SKM-1 (cell line): ENCODE measurements around the gene GNB3.

Experiments used
- DNase-seq: peaks from one replicate; lab custom pipeline; 2025; ENCODE audit not compliant: unreplicated experiment; lab: John Stamatoyannopoulos, UW

Gene GNB3

DNA sequence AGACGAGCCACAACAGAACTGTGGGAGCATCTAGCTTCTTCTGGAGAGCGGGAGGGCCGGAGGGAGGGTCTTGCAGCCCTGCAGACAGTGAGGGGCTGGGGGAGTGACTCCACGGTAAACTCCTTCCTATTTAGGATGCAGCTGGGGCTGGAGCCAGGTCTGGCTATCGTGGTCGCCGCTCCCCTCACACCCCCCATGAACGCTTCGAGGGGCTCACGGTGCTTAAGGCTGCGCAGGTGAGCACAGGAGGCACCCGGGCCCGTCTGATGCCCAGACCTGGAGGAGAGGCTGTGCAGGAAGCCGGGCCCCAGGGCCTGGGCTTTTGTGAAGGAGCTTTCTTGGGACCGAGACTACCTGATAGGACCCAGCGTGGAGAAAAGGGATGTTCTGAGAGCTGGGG, 3.9 kb upstream of the GNB3 start:
- DNase-seq: no peak

DNA sequence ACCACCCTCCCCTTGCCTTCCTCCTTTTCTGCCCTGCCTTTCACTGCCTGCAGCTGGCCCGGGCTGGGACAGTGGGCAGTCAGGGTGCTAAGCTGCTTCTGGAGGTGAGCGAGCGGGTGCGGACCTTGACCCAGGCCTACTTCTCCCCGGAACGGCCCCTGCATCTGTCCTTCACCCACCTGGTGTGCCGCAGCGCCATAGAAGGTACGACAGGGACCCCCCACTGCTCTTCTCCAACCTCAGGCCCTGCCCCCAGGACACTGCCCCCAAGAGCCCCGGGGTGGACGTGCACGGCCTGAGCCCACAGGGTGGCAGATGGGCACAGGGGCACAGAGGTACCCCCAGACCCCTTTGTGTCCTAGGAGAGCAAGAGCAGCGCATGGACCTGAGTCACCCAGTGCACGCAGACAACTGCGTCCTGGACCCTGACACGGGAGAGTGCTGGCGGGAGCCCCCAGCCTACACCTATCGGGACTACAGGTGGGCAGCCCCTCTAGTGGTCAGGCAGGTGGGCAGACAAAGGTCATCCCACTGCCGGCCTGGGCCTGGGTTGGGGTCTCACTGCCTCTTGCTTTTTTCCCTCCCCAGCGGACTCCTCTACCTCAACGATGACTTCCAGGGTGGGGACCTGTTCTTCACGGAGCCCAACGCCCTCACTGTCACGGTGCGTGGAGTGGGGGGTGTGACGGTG, 3.2 kb upstream of the GNB3 start:
- DNase-seq: no peak

DNA sequence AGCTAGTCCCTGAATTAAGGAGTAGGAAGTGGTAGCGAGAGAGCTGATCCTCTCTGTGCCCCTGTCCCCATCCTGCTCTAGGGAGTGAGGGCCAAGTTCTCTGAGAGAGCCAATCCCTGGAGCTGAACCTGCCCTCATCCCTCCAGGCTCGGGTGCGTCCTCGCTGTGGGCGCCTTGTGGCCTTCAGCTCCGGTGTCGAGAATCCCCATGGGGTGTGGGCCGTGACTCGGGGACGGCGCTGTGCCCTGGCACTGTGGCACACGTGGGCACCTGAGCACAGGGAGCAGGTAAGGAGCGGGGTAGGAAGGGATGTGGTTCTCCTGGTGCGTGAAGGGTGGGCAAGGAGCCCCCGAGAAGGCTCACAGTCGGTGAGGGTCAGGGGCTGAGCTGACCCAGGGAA, 1.9 kb upstream of the GNB3 start:
- no peak for DNase-seq

DNA sequence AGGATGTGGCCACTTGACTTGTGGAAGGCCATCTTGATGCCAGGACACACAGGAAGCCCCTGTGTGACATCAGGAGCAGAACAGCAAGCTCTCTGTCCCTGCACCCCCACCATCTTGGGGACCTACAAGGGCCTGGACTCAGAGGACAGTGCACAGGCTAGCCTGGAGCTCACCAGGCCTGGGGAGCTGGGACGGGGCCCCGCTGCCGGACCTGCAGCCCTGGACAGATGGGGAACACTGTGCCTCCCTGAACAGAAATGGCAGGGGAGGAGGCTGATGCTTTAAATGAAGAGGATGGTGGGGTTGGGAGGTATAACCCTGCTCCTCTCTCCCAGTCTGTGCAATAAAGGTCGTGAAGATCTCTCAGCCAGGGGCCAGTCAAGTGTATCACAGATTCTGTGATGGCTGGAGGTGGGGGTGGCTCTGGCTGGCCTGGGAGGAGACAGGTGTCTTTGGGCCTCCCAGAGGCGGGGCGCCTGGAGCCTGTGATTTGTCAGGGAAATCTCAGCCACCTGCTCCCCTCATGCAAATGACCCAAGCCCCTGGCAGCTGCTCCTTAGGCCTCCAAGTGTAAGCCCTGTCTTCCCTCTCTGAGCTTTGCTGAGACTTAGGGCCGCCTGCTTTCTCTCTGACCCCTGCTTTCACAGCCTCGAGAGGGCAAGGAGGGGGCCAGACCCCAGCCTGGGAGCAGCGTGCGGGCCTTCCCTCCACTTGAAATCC, 1.1 kb upstream of the GNB3 start:
- no peak for DNase-seq

DNA sequence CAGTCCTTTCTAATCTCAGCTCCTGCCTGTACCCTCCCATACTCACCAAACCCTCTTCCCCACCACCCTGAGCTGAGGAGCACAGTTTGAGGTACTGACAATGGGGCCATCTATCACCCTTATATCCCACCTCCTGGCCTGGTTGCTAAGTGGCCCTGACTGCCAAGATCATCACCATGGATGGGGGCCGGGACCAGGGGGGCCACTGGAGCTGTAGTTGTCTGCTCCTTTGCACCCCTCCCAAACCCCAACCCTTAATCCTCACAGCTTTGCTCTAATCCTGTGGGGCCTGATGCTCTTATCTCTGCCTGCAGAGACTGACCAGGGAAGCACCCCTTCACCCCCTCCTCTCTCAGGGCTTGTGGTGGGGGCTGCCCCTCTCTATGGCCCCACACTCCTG, 395 bp upstream of the GNB3 start:
- no peak for DNase-seq

DNA sequence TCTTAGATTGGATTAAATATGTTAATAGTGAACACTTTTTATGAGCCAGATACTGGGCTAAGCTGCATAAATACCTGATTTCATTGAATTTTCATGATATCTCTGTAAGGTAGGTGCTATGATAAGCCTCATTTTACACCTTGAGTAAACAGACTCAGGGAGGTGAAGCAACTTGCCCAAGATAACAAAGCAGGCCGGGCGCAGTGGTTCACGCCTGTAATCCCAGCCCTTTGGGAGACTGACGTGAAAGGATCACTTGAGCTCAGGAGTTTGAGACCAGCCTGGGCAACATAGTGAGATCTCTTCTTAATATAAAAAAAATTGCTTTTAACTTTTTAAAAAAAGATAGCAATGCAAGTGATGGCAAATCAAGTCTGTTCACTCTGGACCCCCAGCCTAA, 1.4 kb downstream of the GNB3 start:
- DNase-seq: no peak

DNA sequence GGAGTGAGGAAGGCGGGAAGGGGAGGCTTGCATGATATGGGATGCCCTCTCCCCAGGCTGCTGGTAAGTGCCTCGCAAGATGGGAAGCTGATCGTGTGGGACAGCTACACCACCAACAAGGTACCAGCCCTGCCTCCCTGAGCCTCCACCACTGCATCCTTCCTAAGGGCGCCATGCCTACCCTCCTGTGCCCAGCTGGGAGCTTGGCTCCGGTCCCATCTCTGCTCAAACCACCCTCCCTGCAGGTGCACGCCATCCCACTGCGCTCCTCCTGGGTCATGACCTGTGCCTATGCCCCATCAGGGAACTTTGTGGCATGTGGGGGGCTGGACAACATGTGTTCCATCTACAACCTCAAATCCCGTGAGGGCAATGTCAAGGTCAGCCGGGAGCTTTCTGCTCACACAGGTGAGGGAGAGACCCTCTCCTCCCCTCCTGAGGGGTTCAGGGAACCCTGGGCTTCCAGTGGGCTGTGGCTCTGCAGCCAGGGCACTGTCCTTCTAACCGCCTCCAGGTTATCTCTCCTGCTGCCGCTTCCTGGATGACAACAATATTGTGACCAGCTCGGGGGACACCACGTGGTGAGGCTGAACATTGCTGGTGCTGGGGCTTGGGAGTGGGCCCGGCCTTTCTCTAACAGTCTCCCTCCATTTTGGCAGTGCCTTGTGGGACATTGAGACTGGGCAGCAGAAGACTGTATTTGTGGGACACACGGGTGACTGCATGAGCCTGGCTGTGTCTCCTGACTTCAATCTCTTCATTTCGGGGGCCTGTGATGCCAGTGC, 2.6 kb downstream of the GNB3 start:
- DNase-seq: no peak

DNA sequence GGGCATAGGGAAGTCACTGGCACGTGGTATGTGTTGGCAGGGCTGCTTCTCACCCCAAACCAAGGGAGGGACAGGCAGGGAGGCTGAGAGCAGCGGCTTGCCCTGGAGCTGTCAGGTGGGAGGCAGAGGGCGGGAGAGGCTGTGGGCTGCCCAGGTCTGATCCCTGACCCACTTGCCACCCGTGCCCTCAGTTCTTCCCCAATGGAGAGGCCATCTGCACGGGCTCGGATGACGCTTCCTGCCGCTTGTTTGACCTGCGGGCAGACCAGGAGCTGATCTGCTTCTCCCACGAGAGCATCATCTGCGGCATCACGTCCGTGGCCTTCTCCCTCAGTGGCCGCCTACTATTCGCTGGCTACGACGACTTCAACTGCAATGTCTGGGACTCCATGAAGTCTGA, 4.7 kb downstream of the GNB3 start:
- no peak for DNase-seq

DNA sequence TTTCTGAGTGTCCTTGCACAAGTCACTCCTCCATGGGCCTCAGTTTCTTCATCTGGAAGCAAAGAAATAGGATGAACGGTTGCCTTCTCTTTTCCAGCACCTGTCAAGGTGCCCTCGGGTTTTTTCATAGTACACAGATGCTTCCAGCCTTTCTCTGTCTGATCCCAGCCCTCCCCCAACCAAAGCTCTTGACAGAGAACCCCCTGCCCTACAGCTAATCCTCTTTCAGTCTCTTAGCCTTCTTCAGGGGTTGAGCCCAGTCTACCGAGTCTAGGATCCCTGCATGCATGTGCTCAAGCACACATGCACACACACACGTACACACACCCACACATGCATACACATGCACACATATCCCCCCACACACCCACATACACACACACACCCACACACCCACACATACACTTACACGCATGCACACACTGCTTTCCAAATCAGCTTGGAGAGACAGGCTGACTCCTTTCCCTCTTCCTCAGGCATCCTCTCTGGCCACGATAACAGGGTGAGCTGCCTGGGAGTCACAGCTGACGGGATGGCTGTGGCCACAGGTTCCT, 5.7 kb downstream of the GNB3 start:
- DNase-seq: no peak

DNA sequence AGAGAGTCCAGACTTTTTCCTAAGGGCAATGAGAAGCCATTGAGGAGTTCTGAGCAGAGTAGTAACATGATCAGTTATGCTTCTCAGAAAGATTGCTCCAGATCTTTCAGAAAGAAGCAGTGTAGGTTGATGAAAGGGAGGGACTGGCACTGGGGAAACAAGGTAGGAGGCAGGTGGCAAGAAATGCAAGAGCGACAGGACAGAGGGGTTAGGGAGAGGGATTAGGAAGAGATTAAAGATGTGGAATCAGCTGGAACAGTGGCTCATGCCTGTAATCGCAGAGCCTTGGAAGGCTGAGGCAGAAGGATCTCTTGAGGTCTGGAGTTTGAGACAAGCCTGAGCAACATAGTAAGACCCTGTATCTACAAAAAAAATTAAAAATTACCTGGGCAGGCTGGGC, 7.0 kb downstream of the GNB3 start:
- no peak for DNase-seq

DNA sequence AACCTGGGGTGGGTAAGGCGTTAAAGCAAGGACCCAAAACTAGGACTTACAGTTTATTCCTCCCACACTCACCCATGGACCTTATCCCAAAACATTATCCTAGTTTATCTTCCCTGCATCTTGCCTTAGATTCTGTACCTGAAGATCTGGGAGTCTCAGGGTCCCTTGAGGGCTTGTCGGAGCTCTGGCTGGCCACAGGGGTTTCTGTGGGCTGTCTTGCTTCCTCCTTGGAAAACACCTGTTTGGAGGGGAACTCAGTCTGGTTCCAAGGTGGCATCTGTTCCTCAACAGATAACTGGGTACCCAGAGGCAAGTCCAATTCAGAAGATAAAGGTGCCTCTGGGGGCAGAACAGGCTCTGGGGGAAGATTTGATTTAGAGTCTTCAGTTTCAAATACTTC, 8.7 kb downstream of the GNB3 start:
- DNase-seq: no peak

DNA sequence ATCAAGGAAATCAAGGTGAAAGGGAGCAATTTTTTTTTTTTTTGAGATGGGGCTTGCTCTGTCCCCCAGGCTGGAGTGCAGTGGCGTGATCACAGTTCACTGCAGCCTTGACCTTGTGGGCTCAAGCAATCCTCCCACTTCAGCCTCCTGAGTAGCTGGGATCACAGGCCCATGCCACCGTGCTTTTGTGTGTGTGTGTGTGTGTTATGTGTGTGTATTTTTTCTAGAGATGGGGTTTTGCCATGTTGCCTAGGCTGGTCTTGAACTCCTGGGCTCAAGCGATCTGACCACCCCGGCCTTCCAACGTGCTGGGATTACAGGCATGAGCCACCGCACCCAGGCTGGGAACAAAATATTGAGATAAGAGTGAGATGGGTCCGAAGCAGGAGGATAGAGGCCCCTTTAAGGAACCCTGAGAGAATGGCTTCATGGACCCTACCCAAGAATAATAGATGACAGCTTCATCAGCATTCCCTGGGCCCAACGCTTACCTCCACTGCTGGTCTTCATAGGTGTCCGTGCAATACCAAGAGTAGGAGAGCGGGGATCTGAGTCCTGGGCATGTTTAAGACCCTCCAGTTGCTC, 9.3 kb downstream of the GNB3 start:
- no peak for DNase-seq

DNA sequence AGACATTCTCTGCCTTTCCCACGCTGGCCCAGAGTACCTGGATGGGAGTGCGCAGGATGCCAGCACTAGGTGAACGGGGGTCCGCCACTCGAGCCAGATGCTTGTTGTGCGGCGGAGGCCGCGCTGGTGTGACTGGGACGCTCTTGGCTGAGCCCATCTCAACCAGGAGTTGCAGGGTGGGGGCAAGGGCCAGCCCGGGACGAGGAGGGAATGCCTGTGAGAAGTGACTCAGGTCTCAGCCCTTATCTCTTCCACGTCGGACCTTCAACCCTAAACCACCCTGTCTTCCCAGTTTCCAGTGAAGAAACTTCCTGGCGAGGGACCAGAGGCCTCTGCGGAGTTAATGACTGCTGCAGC, 10.0 kb downstream of the GNB3 start:
- DNase-seq: no peak

DNA sequence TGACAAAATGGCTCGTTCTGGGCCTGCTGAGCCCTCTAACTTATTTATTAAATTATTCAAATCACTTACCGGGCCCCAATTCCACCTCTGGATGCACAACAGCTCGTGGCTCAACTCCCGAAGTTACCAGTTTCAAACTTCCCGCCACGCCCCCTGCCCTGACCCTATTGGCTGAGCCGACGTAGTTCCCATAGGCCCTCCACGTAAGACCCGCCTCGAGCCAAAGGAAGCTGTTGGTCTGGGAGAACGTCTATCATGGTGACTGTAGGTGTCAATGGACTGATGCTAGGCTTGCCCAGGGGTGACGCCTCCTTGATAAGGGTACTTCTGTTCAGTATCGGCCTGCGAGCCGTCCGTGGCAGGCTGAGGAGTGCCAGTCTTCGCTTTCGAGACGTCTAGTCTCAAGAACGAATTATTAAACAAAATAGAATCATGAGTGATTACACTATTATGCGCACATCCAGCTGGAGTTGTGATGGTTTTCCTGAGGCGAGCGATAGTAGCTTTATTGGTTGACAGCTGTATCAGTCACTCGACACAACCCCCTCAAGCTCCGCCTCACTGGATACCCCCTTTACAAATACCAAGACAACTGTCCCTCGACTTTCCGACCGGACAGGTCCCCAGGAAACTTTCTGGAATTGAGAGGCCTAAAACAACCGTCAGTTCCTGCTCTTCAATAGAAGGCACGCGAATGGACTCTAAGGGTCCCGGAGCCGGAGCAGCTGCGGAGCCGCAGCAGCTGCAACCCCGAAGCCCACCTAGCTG, 10.6 kb downstream of the GNB3 start, which contains the start of gene CDCA3:
CDCA3 (minus strand) TSS at position 134 of the 768 bp plus-strand sequence. CDS start 334 bp downstream, outside the sequence.
- peak; percentile 84 for DNase-seq

DNA sequence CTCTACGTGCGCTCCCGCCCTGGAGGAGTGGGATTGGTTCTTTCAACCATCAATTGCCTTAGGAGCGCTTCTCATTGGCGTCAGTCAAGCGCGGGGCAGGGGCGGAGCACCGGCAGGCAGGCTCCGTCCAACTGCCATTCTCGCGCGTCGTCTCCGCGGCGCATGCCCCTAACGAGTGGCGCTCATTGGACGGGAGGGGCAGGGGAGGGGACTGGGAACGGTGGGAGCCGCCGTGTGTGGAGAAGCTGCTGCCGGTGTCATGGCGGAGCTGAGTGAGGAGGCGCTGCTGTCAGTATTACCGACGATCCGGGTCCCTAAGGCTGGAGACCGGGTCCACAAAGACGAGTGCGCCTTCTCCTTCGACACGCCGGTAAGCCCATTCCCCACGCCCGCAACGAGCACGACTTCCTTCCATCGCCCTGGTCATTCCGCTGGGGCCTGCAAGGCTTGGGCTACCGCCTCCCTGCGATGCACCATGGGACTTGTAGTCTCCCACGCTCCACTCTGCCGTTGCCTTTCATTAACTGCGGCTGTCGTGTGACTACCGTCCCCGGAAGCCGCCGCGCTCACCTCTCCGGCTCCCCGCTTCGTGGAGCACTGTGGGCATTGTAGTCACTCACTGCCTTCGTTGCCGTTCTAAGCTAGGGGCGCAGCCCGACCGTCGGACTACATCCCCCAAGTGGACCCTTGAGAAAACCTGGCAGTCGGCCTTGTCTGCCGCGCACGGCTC, 11.4 kb downstream of the GNB3 start, which contains the start of gene USP5:
USP5 (plus strand) TSS at position 230 of the 730 bp plus-strand sequence; CDS start at position 260, 30 bp downstream.
- peak; percentile 90 for DNase-seq

DNA sequence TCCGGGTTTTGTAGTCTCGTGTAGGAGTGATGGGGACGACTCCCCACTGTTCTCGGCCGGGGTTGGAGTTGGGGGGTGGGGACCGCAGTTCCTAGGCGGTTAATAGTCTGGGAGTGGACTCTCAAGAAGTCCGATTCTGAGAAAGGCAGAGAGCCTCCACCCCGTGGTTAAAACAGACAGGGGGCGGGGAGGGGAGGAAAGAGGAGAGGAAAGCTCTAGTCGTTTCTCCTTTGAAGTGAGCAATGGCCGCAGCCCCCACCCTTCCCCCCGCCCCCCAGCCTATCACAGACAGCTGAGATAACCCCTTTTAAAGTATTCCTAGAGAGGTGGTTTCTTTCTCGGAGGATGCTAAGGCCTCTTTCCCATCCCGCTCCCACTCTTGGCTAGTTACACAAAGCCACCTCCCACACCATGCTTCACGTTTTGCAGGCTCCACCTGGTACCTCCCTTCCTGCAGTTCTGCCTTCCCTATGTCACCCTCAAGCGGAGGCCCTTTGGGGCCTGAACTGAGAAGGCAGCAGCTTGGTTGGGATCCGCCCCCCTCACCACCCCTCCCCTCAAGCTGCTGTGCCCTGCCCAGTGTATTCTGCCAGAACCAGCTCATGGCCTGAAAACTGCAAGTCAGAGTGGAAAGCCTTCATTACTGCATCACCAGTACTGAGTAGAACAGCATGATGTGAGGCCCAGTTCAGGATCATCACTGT, 12.1 kb downstream of the GNB3 start:
- DNase-seq: no peak

DNA sequence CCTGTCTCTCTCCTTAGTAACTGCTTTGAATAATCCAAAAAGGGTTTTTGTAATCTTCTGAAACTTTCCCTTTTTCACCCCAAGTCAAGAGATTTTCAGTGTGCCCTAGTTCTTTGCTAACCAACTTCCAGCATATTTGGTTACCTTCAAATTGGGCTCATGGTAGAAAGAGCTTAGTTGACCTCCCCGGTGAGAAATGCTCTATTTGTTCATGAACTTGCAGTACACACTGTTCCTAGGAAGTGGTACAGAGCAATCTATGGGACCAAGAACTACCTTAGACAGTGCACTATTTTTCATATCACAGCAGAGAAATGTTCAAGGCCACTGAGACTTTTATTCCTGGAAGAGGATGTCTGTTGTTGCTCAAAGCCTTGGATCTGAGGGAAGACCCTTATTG, 12.9 kb downstream of the GNB3 start:
- DNase-seq: no peak

DNA sequence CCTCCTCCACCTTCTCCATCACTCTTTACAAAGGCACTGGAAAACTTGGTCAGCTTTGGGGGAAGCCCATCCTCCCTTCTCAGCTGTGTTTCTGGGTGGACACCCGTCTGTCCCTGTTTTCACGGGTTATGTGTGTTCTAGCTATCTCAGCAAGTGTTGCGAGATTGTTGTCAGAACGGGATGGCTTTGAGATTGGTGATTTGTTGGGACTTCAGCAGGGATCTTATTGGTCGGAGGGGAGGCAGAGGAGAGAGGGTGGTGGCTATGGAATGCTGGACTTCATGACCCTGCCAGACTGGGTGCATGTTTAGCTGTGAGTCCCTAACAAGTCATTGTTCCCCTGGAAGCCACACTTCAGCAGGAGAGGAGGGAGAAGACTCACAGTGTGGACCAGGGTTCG, 13.3 kb downstream of the GNB3 start:
- DNase-seq: no peak

DNA sequence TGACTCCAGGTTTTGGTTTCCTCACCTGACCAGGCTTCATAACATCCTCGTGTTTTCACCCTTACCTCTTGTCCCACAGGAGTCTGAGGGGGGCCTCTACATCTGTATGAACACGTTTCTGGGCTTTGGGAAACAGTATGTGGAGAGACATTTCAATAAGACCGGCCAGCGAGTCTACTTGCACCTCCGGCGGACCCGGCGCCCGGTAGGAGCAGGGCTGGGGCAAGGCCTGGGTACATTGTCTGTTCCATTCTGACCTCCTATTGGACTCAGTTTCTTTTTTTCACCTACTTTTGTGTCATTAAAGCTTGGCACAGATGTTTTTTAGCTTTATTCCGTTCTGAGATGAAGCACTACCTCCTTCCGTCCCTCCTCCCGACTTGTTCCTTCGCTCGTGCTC, 14.6 kb downstream of the GNB3 start:
- no peak for DNase-seq
